Transverse colon (tissue), 4 donors: ENCODE measurements around the gene FAM131B.

ENCODE experiments used
- POLR2A ChIP-seq: fragments of 450-650 bp; IDR thresholded peaks from one replicate; pipeline ENCODE4 v1.6.1; 2016; ENCODE audit warnings: antibody characterized with exemption, mild to moderate bottlenecking, moderate library complexity
- POLR2AphosphoS5 ChIP-seq, 3 donors: sonication (generic); formaldehyde crosslinking; IDR thresholded peaks; one replicate each; pipeline ENCODE4 v1.6.1; 2016; ENCODE audit warnings: antibody characterized with exemption in 3 of 3
- TF ChIP-seq, protein P1 (sequence below), 5 experiments: fragments of 200-600 bp in 3 of 5; fragments of 450-650 bp in 2 of 5; sonication (generic) in 3 of 5; IDR thresholded peaks; 1 replicate in 2 of 5; 2 replicates in 3 of 5; pipeline ENCODE4 v1.5.1; 2016 to 2017; ENCODE audit warnings: antibody characterized with exemption in 5 of 5, inconsistent platforms in 3 of 5, mild to moderate bottlenecking in 2 of 5, moderate library complexity in 1 of 5

DNA sequence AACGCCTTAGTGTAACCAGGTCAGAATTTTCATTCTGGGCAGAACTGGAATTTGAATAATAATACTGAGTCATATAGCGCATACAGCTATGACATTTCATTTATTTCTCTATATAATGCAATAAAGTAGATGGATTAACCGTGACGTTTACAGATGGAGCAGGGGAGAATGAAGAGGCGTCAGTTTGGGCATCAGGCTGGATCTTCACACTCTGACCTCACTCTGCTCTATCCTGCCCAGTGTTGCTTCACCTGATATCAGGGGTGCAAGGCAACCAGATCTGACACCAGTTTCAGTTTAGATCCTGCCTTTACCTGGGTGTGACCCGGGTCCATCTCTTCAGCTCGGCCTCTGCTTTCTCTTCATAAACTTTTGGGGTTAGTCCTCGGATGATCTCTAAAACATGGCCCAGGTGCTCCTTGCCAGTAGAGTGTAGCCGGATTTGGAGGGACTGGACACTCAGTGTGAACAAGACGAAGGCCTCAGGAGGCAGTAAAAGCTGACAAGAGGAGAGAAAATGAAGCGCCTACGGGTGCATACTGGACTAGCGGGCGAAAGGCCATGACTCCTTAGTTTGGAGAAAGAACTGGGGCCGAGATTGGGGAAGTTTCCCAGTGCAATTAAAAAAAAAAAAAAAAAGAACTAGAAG, 17.2 kb upstream of the FAM131B start:
- TF ChIP-seq, protein P1, sequence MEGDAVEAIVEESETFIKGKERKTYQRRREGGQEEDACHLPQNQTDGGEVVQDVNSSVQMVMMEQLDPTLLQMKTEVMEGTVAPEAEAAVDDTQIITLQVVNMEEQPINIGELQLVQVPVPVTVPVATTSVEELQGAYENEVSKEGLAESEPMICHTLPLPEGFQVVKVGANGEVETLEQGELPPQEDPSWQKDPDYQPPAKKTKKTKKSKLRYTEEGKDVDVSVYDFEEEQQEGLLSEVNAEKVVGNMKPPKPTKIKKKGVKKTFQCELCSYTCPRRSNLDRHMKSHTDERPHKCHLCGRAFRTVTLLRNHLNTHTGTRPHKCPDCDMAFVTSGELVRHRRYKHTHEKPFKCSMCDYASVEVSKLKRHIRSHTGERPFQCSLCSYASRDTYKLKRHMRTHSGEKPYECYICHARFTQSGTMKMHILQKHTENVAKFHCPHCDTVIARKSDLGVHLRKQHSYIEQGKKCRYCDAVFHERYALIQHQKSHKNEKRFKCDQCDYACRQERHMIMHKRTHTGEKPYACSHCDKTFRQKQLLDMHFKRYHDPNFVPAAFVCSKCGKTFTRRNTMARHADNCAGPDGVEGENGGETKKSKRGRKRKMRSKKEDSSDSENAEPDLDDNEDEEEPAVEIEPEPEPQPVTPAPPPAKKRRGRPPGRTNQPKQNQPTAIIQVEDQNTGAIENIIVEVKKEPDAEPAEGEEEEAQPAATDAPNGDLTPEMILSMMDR (IDR thresholded peaks at IDR 0.05), result no peak
- TF ChIP-seq POLR2AphosphoS5 (IDR thresholded peaks at IDR 0.05) (no peak), POLR2A (no peak)
